GM13976 (cell line): Measurements from ENCODE around the gene KCNJ15.

Experiments used
- DNase-seq: peaks from one replicate; pipeline ENCODE4 v3.0.0; 2012; ENCODE audit warnings: low spot score
- in situ Hi-C: fragments of 300-500 bp; cut with MboI; formaldehyde crosslinking; loops from one replicate; pipeline ENCODE4 v1.12.0; 2022; ENCODE audit warnings: low sequenced_read_pairs, mixed read lengths, inconsistent platforms; ENCODE audit not compliant: unreplicated experiment
- TF ChIP-seq, protein P1 (sequence below): IDR thresholded peaks from 2 replicates; pipeline ENCODE4 v1.5.1; 2012; ENCODE audit warnings: borderline replicate concordance, mild to moderate bottlenecking; ENCODE audit not compliant: insufficient read depth; ENCODE audit errors: extremely low read depth, missing control alignments, control extremely low read depth

Gene KCNJ15

GRCh38 chr21:38301321-38302214, 44.8 kb downstream of the KCNJ15 start:
- TF ChIP-seq, protein P1, sequence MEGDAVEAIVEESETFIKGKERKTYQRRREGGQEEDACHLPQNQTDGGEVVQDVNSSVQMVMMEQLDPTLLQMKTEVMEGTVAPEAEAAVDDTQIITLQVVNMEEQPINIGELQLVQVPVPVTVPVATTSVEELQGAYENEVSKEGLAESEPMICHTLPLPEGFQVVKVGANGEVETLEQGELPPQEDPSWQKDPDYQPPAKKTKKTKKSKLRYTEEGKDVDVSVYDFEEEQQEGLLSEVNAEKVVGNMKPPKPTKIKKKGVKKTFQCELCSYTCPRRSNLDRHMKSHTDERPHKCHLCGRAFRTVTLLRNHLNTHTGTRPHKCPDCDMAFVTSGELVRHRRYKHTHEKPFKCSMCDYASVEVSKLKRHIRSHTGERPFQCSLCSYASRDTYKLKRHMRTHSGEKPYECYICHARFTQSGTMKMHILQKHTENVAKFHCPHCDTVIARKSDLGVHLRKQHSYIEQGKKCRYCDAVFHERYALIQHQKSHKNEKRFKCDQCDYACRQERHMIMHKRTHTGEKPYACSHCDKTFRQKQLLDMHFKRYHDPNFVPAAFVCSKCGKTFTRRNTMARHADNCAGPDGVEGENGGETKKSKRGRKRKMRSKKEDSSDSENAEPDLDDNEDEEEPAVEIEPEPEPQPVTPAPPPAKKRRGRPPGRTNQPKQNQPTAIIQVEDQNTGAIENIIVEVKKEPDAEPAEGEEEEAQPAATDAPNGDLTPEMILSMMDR, result no peak
- DNase-seq, result no peak
- in situ Hi-C loops, result no loop called here

DNA sequence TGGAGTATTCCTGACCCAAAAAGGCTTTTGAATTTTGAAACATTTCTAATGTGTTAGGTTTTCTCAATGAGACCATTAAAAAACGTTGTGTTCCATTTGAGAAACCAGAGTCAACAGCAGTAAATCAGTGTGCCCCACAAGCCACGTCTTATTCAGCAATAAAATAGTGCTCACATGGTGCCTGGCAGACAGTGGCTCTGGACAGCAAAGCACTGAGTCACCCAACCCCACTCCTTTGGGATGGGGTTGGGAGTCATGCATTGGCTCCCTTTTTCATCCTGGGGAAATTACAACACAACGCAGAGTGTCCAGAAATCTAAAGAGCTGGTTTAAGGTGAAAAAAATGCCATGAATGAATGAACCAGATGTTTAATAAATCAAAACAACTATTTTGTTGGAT, 46.5 kb downstream of the KCNJ15 start:
- in situ Hi-C loops, result no loop called here
- TF ChIP-seq, protein P1, result no peak

GRCh38 chr21:38306433-38307141, 49.8 kb downstream of the KCNJ15 start:
- in situ Hi-C loops, result no loop called here
- TF ChIP-seq, protein P1, result no peak
- no peak for DNase-seq

More for the DNA sequence above, 46.5 kb downstream of the KCNJ15 start:
- DNase-seq, result no peak

DNA sequence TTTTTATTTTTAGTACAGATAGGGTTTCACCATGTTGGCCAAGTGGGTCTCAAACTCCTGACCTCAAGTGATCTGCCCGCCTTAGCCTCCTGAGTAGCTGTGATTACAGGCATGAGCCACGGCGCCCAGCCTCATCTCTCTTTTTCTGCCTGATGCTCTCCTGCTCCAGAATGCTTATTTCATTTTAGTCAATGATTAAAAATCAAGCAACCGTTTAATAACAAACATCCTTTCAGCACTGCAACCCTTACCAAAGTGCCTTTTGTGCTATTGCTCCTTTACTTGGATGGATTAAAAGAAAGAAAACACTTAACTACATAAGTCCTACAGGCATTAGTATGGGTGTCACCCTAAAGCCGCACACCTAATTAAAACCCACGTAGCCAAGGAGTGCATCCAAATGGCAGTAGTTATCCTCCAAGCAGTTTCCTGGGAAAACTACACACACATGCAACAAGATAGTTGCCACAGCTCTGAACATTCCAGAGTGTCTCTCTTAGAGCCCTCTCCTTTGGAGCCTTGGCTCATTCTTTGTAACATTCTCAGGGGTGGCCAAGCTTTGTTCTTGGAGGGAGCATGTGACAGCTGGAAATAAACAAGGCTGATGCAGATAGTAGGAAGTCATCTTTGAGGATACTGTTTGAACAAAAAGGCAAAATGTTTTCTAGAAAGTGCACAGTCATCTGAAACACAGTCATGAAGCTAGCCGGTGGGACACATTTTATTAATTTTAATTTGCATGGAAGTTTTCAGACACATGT, 51.2 kb downstream of the KCNJ15 start:
- DNase-seq, result no peak
- in situ Hi-C loops, result no loop called here
- TF ChIP-seq, protein P1, result no peak

DNA sequence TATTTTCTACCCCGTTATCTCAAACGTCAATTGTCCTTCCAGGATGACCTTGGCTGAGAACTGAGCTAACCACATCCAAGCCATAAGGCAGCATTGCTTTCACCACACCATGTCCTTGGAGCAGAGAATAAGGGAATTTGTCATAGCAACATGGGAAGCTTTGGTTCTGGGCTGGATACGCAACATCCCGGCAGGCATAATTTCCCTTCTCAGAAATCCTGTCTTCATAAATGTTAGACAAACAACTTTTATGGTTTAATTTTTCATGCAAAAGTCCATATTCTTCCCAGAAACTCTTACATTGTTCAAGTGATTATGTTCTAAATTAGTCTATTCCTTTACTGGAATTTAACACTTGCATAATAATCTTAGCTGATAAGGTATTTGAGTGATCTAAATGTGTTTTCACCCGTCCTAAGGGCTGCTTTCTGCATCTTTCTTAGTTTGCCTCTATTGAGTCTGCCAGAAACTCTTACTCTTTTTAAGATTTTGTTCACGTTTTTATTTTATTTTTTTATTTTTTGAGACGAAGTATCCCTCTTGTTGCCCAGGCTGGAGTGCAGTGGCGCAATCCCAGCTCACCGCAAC, 51.8 kb downstream of the KCNJ15 start:
- DNase-seq, result no peak
- TF ChIP-seq, protein P1, result no peak
- in situ Hi-C loops, result no loop called here

DNA sequence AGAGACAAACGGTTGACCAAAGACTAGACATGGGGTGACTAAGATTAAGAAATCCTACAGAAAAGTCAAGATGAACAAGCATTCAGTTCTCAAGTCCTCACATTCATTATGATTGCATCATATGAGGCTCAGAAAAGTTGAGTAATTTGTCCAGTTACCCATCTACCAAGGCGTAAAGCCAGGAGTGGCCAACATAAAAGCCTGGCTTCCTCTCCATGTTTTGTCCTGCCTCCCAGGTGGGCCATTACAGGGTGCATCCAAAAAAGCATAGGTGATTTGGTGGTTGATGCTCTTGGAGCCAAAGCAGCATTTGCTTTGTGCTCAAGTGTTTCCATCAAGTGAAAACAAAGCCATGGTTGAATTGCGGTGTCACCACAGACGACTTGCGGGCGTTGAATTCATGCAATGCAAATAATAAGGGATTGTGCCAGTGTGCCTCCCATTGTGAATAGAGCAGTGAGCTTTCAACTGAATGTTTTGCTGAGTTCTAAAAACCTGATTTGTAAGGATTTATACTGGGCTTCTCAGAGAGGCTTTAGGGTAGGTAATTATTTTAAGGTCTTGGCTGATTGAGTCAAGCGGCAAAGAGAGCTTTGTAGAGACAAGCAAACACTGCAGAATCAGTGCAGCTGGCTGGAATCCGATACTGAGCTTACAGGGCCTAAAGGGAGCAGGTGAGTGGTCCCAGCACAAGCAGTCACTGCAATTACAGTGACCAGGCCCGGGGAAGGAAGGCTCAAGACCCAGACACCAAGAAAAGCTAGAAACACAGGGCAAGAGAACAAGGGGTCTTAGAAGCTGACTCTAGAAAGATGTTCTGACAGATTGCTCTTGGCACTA, 54.1 kb downstream of the KCNJ15 start:
- TF ChIP-seq, protein P1, result no peak
- no peak for DNase-seq
- in situ Hi-C loops, result no loop called here
